K562 (cell line): ENCODE results near the gene PCF11. TPM values are rescaled to one million over a fixed set of nuclear protein-coding genes. Genes with fewer than 3 reads are reported as not detected.
A peak's percentile ranks its signal among the peaks of the same experiment; 100 is the strongest.

Experiments
- BRD4 ChIP-seq: fragments of 200-600 bp; sonication (generic); IDR thresholded peaks from 2 replicates; pipeline ENCODE4 v1.6.1; 2017; ENCODE audit warnings: inconsistent platforms
- GATAD2A ChIP-seq: fragments of 450-650 bp; IDR thresholded peaks from 2 replicates; pipeline ENCODE4 v1.6.1; 2017
- GTF2A2 ChIP-seq: IDR thresholded peaks from 2 replicates; pipeline ENCODE4 v1.6.1; 2016; ENCODE audit warnings: mild to moderate bottlenecking, missing genetic modification characterization, missing compliant biosample characterization
- NR2C1 ChIP-seq, 2 experiments: fragments of 450-650 bp; IDR thresholded peaks; 2 replicates each; pipeline ENCODE4 v1.6.1; 2017; ENCODE audit warnings: mild to moderate bottlenecking in 2 of 2, antibody characterized with exemption in 1 of 2, inconsistent platforms in 1 of 2, missing compliant biosample characterization in 1 of 2, missing genetic modification characterization in 1 of 2
- NRF1 ChIP-seq, 2 experiments: fragments of 450-650 bp; IDR thresholded peaks in 1 of 2; conservative IDR thresholded peaks in 1 of 2; 2 replicates each; pipeline ENCODE4 v1.6.1; 2014; ENCODE audit warnings: mild to moderate bottlenecking in 2 of 2
- SMAD2 ChIP-seq: fragments of 150-350 bp; IDR thresholded peaks from 2 replicates; pipeline ENCODE4 v1.6.1; 2014; ENCODE audit warnings: low read depth, mild to moderate bottlenecking, low read length
- SMARCC2 ChIP-seq: fragments of 450-650 bp; IDR thresholded peaks from 2 replicates; pipeline ENCODE4 v1.6.1; 2017; ENCODE audit warnings: antibody characterized with exemption, moderate library complexity, mild to moderate bottlenecking, low read depth
- SNIP1 ChIP-seq: fragments of 450-650 bp; IDR thresholded peaks from 2 replicates; pipeline ENCODE4 v1.7.1; 2017; ENCODE audit warnings: low read depth, mild to moderate bottlenecking
- SNRNP70 ChIP-seq: fragments of 200-400 bp; formaldehyde crosslinking; optimal IDR thresholded peaks from 2 replicates; pipeline ENCODE3; 2017; ENCODE audit warnings: low read depth, low read length
- SOX6 ChIP-seq: fragments of 450-650 bp; IDR thresholded peaks from 2 replicates; pipeline ENCODE4 v1.6.1; 2014; ENCODE audit warnings: mild to moderate bottlenecking
- YY1 ChIP-seq, 3 experiments: IDR thresholded peaks; 2 replicates each; pipeline ENCODE4 v1.6.1; 2011; ENCODE audit warnings: low read length in 2 of 3, mild to moderate bottlenecking in 2 of 3, moderate library complexity in 2 of 3, borderline replicate concordance in 1 of 3, control low read depth in 1 of 3, low read depth in 1 of 3; ENCODE audit not compliant: insufficient read depth in 3 of 3, insufficient replicate concordance in 2 of 3, control insufficient read depth in 1 of 3, insufficient read length in 1 of 3; ENCODE audit errors: extremely low read depth in 1 of 3
- ZNF133 ChIP-seq: fragments of 250-450 bp; sonication (Bioruptor Pico); IDR thresholded peaks from 2 replicates; pipeline ENCODE4 v1.4.0; 2020; ENCODE audit warnings: mild to moderate bottlenecking
- polyA plus RNA-seq, 8 experiments: library from polyadenylated mRNA; depleted of rRNA in 4 of 8; stranded (reverse) in 5 of 8; unstranded in 3 of 8; fragments of >200 nt; fragmentation: Nextera tagmentation in 2 of 8; fragmentation: Illumina TruSeq in 1 of 8; extraction: Ambion mirVana in 2 of 8; extraction: Trizol in 1 of 8; gene quantifications; 2 replicates each; pipeline versions ENCODE4 v1.2.1 to v1.2.3, GENCODE V29; 2011 to 2014; ENCODE audit warnings: inconsistent platforms in 1 of 8, missing spikeins in 1 of 8
- total RNA-seq, 7 experiments: library from RNA; depleted of rRNA in 6 of 7; stranded (reverse); fragments of >200 nt in 6 of 7; fragmentation: Illumina TruSeq in 2 of 7; extraction: Trizol in 2 of 7; gene quantifications; 2 replicates each; pipeline versions ENCODE4 v1.2.1 to v1.2.3, GENCODE V29; 2011 to 2021; ENCODE audit warnings: low replicate concordance in 1 of 7
- TF ChIP-seq, protein P1 (sequence below), 2 experiments: fragments of 450-650 bp in 1 of 2; sonication (generic) in 1 of 2; formaldehyde crosslinking in 1 of 2; IDR thresholded peaks; 2 replicates each; pipeline versions ENCODE4 v1.7.1 to v1.9.0; 2016 to 2022; ENCODE audit warnings: inconsistent platforms in 1 of 2, mild to moderate bottlenecking in 1 of 2, missing genetic modification reagents in 1 of 2
- TF ChIP-seq, protein P2 (sequence below): sonication (generic); formaldehyde crosslinking; IDR thresholded peaks from 2 replicates; pipeline ENCODE4 v1.8.0; 2022; ENCODE audit warnings: mild to moderate bottlenecking, low read depth, missing genetic modification reagents
- TF ChIP-seq, protein P3 (sequence below): sonication (generic); formaldehyde crosslinking; IDR thresholded peaks from 2 replicates; pipeline ENCODE4 v1.8.0; 2022; ENCODE audit warnings: mild to moderate bottlenecking, missing genetic modification reagents

The PCF11 gene
- total and polyA plus RNA-seq, 9 of the 15 experiments (the other 6 are each of a cell fraction or from before 2014, with no cell fraction given): 9.3 to 91.6 (median 54.4) TPM

DNA sequence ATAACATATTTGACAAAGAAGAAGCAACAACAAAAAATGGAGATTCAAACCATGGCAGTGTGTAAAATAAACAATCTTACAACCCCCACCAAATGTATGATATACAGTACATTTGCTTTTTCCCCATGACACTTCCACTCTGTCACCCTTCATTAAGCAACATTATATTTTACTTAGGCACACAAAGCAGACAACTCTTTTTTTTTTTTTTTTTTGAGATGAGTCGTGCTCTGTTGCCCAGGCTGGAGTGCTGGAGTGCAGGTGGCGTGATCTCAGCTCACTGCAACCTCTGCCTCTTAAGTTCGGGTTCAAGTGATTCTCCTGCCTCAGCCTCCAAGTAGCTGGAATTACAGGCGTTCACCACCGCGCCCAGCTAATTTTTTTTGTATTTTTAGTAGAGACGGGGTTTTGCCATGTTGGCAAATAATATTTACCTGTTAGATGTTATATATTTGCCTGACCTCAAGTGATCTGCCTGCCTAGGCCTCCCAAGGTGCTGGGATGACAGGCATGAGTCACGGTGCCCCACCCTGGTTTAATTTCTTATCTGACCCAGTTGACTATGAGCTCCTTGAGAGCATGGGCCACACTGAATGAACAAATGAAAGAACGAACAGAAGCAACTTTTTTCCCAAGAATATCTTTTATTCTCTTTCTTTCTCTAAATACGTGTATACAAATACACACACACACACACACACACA, 5.5 kb upstream of the PCF11 start (continued):
- TF ChIP-seq SNRNP70 (no peak), NR2C1 (IDR thresholded peaks at IDR 0.05) (no peak; the same call in 1 of the 2 replicates), NR2C1 (tag; IDR thresholded peaks at IDR 0.05) (no peak), SMARCC2 (peak; percentile 60; the same call in 1 of the 2 replicates), SNIP1 (no peak), YY1 (IDR thresholded peaks at IDR 0.05; ENCODE audit: borderline replicate concordance in 1 of 3, control insufficient read depth in 1 of 3, extremely low read depth in 1 of 3, insufficient read depth in 3 of 3, insufficient read length in 1 of 3, insufficient replicate concordance in 2 of 3, low read depth in 1 of 3, low read length in 2 of 3) (no peak), SMAD2 (no peak), NRF1 (conservative IDR thresholded peaks at IDR 0.05 in 1 of 2, IDR thresholded peaks at IDR 0.05 in 1 of 2) (peak in 1 of 2 experiments; percentile 19; a peak in 1 of 4 replicates), GTF2A2 (tag) (no peak), GATAD2A (no peak), BRD4 (no peak), ZNF133 (CRISPR knock-in tag) (no peak), SOX6 (0 out of 2 replicates have a peak, but pooled peaks have one; percentile 46)
- TF ChIP-seq, protein P1, sequence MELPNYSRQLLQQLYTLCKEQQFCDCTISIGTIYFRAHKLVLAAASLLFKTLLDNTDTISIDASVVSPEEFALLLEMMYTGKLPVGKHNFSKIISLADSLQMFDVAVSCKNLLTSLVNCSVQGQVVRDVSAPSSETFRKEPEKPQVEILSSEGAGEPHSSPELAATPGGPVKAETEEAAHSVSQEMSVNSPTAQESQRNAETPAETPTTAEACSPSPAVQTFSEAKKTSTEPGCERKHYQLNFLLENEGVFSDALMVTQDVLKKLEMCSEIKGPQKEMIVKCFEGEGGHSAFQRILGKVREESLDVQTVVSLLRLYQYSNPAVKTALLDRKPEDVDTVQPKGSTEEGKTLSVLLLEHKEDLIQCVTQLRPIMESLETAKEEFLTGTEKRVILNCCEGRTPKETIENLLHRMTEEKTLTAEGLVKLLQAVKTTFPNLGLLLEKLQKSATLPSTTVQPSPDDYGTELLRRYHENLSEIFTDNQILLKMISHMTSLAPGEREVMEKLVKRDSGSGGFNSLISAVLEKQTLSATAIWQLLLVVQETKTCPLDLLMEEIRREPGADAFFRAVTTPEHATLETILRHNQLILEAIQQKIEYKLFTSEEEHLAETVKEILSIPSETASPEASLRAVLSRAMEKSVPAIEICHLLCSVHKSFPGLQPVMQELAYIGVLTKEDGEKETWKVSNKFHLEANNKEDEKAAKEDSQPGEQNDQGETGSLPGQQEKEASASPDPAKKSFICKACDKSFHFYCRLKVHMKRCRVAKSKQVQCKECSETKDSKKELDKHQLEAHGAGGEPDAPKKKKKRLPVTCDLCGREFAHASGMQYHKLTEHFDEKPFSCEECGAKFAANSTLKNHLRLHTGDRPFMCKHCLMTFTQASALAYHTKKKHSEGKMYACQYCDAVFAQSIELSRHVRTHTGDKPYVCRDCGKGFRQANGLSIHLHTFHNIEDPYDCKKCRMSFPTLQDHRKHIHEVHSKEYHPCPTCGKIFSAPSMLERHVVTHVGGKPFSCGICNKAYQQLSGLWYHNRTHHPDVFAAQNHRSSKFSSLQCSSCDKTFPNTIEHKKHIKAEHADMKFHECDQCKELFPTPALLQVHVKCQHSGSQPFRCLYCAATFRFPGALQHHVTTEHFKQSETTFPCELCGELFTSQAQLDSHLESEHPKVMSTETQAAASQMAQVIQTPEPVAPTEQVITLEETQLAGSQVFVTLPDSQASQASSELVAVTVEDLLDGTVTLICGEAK (IDR thresholded peaks at IDR 0.05): no peak
- TF ChIP-seq, protein P1 (CRISPR knock-in tag; IDR thresholded peaks at IDR 0.05): no peak
- TF ChIP-seq, protein P2, sequence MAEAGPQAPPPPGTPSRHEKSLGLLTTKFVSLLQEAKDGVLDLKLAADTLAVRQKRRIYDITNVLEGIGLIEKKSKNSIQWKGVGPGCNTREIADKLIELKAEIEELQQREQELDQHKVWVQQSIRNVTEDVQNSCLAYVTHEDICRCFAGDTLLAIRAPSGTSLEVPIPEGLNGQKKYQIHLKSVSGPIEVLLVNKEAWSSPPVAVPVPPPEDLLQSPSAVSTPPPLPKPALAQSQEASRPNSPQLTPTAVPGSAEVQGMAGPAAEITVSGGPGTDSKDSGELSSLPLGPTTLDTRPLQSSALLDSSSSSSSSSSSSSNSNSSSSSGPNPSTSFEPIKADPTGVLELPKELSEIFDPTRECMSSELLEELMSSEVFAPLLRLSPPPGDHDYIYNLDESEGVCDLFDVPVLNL (CRISPR knock-in tag): no peak
- TF ChIP-seq, protein P3, sequence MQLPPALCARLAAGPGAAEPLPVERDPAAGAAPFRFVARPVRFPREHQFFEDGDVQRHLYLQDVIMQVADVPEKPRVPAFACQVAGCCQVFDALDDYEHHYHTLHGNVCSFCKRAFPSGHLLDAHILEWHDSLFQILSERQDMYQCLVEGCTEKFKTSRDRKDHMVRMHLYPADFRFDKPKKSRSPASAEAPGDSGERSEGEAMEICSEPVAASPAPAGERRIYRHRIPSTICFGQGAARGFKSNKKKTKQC (CRISPR knock-in tag): no peak
